ENCODE results near the gene MGMT. TPM values are rescaled to one million over a fixed set of nuclear protein-coding genes. Genes with fewer than 3 reads are reported as not detected.

Gene MGMT
- total RNA-seq, 1 donor from 2014 or later: 19.4 TPM

GRCh38 chr10:129766611-129767550, 299.8 kb downstream of the MGMT start:
- no peaks in the 10 kb centered on the region for H3K36me3 ChIP-seq
- no peak for TF ChIP-seq CTCF (IDR thresholded peaks at IDR 0.05)
- no peaks in the 10 kb centered on the region for H3K9me3 ChIP-seq
- intact Hi-C loops (cut with DNase I): no loop called here
- no peak overlapping the region for H3K4me3 ChIP-seq
- no peak overlapping the region for H3K27ac ChIP-seq
- H3K4me1 ChIP-seq: no peaks in the 10 kb centered on the region
- DNase-seq: peak; percentile 61
- no peak for ATAC-seq
- no peaks in the 10 kb centered on the region for H3K27me3 ChIP-seq

GRCh38 chr10:129767751-129768150, 300.7 kb downstream of the MGMT start:
- Histone ChIP-seq H3K4me3 (no peak overlapping the region), H3K27me3 (no peaks in the 10 kb centered on the region), H3K36me3 (no peaks in the 10 kb centered on the region), H3K9me3 (no peaks in the 10 kb centered on the region), H3K27ac (no peak overlapping the region), H3K4me1 (no peaks in the 10 kb centered on the region)
- no peak for TF ChIP-seq CTCF (IDR thresholded peaks at IDR 0.05)
- ATAC-seq (no peak), DNase-seq (no peak)
- intact Hi-C loops (cut with DNase I): no loop called here

GRCh38 chr10:129768437-129769355, 301.7 kb downstream of the MGMT start:
- H3K4me1 ChIP-seq: no peaks in the 10 kb centered on the region
- DNase-seq: peak; percentile 57
- no peak for TF ChIP-seq CTCF (IDR thresholded peaks at IDR 0.05)
- H3K27ac ChIP-seq: no peak overlapping the region
- H3K36me3 ChIP-seq: no peaks in the 10 kb centered on the region
- no peaks in the 10 kb centered on the region for H3K27me3 ChIP-seq
- ATAC-seq: no peak
- intact Hi-C loops (cut with DNase I): no loop called here
- no peaks in the 10 kb centered on the region for H3K9me3 ChIP-seq
- no peak overlapping the region for H3K4me3 ChIP-seq

GRCh38 chr10:129769381-129770116, 302.5 kb downstream of the MGMT start:
- DNase-seq (no peak), ATAC-seq (no peak)
- Histone ChIP-seq H3K27me3 (no peaks in the 10 kb centered on the region), H3K9me3 (no peaks in the 10 kb centered on the region), H3K4me1 (no peaks in the 10 kb centered on the region), H3K4me3 (no peak overlapping the region), H3K27ac (no peak overlapping the region), H3K36me3 (no peaks in the 10 kb centered on the region)
- no peak for TF ChIP-seq CTCF (IDR thresholded peaks at IDR 0.05)
- intact Hi-C loops (cut with DNase I): no loop called here

- no peaks in the 10 kb centered on the region for H3K36me3 ChIP-seq
- no peaks in the 10 kb centered on the region for H3K4me1 ChIP-seq
- ATAC-seq: no peak
- TF ChIP-seq CTCF (IDR thresholded peaks at IDR 0.05): no peak
- intact Hi-C loops (cut with DNase I): no loop called here
- H3K9me3 ChIP-seq: no peaks in the 10 kb centered on the region
- no peaks in the 10 kb centered on the region for H3K27me3 ChIP-seq
- no peak overlapping the region for H3K4me3 ChIP-seq
- H3K27ac ChIP-seq: no peak overlapping the region
- DNase-seq: no peak
Observed at GRCh38 chr10:129770286-129770685, 303.2 kb downstream of the MGMT start.
